Heart left ventricle (tissue), 16 donors: ENCODE measurements around the gene CHMP2B. TPM values are rescaled to one million over a fixed set of nuclear protein-coding genes. Genes with fewer than 3 reads are reported as not detected.

Experiments
- ATAC-seq, 4 donors: fragments of 200-7000 bp; cut with Tn5 transposase; one replicate each; pipeline ENCODE4 v1.9.1; 2020 to 2022; ENCODE audit warnings: moderate library complexity in 4 of 4, mild to moderate bottlenecking in 3 of 4, moderate number of reproducible peaks in 1 of 4
- DNase-seq, 5 donors: peaks; one replicate each; pipeline ENCODE4 v3.0.0-alpha.2; 2020
- H3K27ac ChIP-seq, 12 donors: fragments of 200-600 bp; sonication (generic) in 4 of 12; one replicate each; pipeline versions ENCODE4 v1.5.0 to v1.8.0; 2016 to 2022; ENCODE audit warnings: mild to moderate bottlenecking in 2 of 12
- H3K27me3 ChIP-seq, 9 donors: fragments of 200-600 bp; sonication (generic) in 2 of 9; one replicate each; pipeline versions ENCODE4 v1.5.1 to v1.8.0; 2016 to 2022; ENCODE audit warnings: mild to moderate bottlenecking in 3 of 9
- H3K36me3 ChIP-seq, 9 donors: fragments of 200-600 bp; sonication (generic) in 2 of 9; one replicate each; pipeline versions ENCODE4 v1.5.0 to v1.8.0; 2018 to 2022; ENCODE audit warnings: mild to moderate bottlenecking in 2 of 9
- H3K4me1 ChIP-seq, 12 donors: fragments of 200-600 bp; sonication (generic) in 4 of 12; one replicate each; pipeline versions ENCODE4 v1.5.0 to v1.8.0; 2016 to 2022; ENCODE audit warnings: mild to moderate bottlenecking in 3 of 12
- H3K4me3 ChIP-seq, 12 donors: fragments of 200-600 bp; sonication (generic) in 4 of 12; one replicate each; pipeline versions ENCODE4 v1.5.0 to v1.8.0; 2017 to 2022; ENCODE audit warnings: mild to moderate bottlenecking in 9 of 12, moderate library complexity in 4 of 12
- H3K9me3 ChIP-seq, 12 donors: fragments of 200-600 bp; sonication (generic) in 4 of 12; one replicate each; pipeline versions ENCODE4 v1.5.0 to v1.8.0; 2016 to 2022; ENCODE audit warnings: mild to moderate bottlenecking in 1 of 12
- POLR2A ChIP-seq, 2 donors: fragments of 450-650 bp; IDR thresholded peaks; one replicate each; pipeline ENCODE4 v1.6.1; 2017; ENCODE audit warnings: antibody characterized with exemption in 2 of 2, mild to moderate bottlenecking in 2 of 2, moderate library complexity in 2 of 2
- WGBS, 4 donors: extraction: QIAGEN DNeasy Blood & Tissue Kit in 2 of 4; methylation state at CpG; one replicate each; pipeline versions ENCODE4 v1.1.5 to v1.1.7; 2013 to 2018; 5-methylcytosine and 5-hydroxymethylcytosine counted together
- intact Hi-C, 10 donors: fragments of 100-400 bp; cut with DNase I; formaldehyde crosslinking; loops; one replicate each; pipeline versions ENCODE4 v1.11.1 to v1.14.2; 2022
- polyA plus RNA-seq, 2 donors: library from polyadenylated mRNA; stranded (reverse); fragments of 200-250 nt; gene quantifications; one replicate each; pipeline ENCODE4 v1.2.3, GENCODE V29; 2013
- total RNA-seq, 9 donors: library from RNA; depleted of rRNA in 2 of 9; stranded (reverse); fragments of >200 nt in 2 of 9; fragmentation: NEBNext Ultra II Directional in 3 of 9; extraction: Animal tissue kit (Norgen Biotek cat#: 25700) in 3 of 9; gene quantifications; one replicate each; pipeline versions ENCODE4 v1.1.0 to v1.2.4, GENCODE V29; 2016 to 2023
- TF ChIP-seq, protein P1 (sequence below), 12 donors: fragments of 200-600 bp; sonication (generic) in 4 of 12; IDR thresholded peaks; one replicate each; pipeline versions ENCODE4 v1.5.0 to v1.8.0; 2018 to 2022; ENCODE audit warnings: antibody characterized with exemption in 12 of 12, mild to moderate bottlenecking in 5 of 12
- donor health status: ischemic (EF 13 %, LVEDD 7.1; RV severe dilation, severe dysfunction).
- donor health status: healthy with polysubstance abuse.
- donor health status: DM: no; HTN: yes; CAD: no.
- donor health status: DM: no; HTN: no; CAD: no.
- donor health status: ischemic (EF 25% LVEDD 6.9; RV normal size, moderate dysfunction).
- donor health status: ischemic (EF 25% LVEDD 5.7; RV mildly dilated, moderate dysfunction).
- donor health status: healthy.
- donor health status: DM: yes; HTN: yes; CAD: no.
- donor health status: ischemic (EF 35%, LVEDD 5.7; RV mildly dilated, moderate dysfunction).
- donor health status: nonischemic (EF 11% LVEDD 7.7; RV severe dilation, severe dysfunction).
- donor health status: DM: yes; HTN: yes; CAD: no.
- donor health status: PGD.
- donor health status: ischemic (EF 29% LVEDD 5.4; RV normal size, mild dysfunction).
- donor health status: nonischemic (EF 23%, LVEDD 6.1; RV moderate dilation, normal function).

The CHMP2B gene
- total and polyA plus RNA-seq, 11 donors = 13.6 to 42.3 (median 30.8) TPM

DNA sequence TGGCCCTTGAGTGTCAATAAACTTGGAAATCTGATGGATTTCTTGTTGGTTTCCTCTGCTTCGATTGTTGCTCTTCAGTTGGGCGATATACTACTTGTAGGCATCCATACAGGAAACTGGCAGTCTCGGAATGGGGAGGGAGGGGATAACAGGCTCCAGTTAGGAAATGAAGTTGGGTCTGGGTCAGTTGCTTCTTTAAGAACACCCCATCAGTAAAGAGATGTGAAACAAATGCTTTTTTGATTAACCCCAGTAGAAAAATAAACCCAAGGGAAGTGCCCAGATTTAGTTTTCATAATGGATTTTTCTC lies 681 bp downstream of the CHMP2B start:
- WGBS, 4 donors = 0 to 1% (median 0%) methylated on average over 3 of the region's 3 CpGs
- no peaks in the 10 kb centered on the region for H3K9me3 ChIP-seq
- H3K27ac ChIP-seq = peak overlapping the region in 11 of 12 donors; percentile 67 to 97 (median 92)
- ATAC-seq (no peak), DNase-seq (no peak)
- no peaks in the 10 kb centered on the region for H3K27me3 ChIP-seq
- intact Hi-C loops = no loop called here
- H3K36me3 ChIP-seq = no peaks in the 10 kb centered on the region
- H3K4me1 ChIP-seq = peaks cover 0 to 38% (median 20%) of the 10 kb centered on the region in 12 donors
- TF ChIP-seq POLR2A (IDR thresholded peaks at IDR 0.05) = no peak
- TF ChIP-seq, protein P1, sequence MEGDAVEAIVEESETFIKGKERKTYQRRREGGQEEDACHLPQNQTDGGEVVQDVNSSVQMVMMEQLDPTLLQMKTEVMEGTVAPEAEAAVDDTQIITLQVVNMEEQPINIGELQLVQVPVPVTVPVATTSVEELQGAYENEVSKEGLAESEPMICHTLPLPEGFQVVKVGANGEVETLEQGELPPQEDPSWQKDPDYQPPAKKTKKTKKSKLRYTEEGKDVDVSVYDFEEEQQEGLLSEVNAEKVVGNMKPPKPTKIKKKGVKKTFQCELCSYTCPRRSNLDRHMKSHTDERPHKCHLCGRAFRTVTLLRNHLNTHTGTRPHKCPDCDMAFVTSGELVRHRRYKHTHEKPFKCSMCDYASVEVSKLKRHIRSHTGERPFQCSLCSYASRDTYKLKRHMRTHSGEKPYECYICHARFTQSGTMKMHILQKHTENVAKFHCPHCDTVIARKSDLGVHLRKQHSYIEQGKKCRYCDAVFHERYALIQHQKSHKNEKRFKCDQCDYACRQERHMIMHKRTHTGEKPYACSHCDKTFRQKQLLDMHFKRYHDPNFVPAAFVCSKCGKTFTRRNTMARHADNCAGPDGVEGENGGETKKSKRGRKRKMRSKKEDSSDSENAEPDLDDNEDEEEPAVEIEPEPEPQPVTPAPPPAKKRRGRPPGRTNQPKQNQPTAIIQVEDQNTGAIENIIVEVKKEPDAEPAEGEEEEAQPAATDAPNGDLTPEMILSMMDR (IDR thresholded peaks at IDR 0.05) = no peak
- H3K4me3 ChIP-seq = peak overlapping the region; percentile 65 to 98 (median 92)

DNA sequence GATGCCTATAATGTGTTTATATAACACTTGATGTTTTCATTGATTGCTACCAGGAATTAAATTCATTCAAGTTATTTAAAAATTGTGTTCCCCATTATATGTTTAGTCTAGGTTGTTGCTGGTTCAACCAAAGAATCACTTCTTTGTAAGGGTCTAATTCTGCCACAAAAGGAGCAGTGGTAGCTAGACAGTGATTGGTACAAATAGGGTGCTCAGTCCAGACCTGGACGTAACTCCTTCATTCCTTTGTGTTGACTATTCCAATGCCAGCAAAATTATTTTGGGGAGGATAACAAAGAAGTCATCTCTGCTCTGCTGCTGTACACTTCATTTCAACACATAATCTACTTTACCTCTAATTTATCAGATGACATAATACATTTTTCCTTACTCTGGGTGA lies 1.2 kb downstream of the CHMP2B start:
- peaks cover 0 to 39% (median 20%) of the 10 kb centered on the region in 12 donors for H3K4me1 ChIP-seq

DNA sequence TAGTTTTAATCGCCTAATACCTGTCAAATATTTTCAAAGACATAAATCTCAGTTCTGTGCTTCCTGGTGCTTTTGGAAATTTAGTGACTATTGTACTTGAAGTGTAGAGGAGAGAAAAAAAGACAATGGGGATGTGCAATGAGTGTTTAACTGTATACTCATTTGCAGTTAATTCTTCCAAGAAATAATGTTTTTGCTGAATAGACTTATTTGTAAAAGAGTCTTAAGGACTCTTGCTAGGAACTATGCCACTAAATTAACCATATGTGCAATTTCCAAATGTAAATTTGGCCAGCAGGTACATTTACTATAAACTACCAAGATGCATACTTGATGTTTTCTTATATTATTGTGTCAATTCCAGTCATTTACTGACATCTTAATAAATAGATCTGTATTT lies 2.0 kb downstream of the CHMP2B start:
- DNase-seq = no peak
- intact Hi-C loops = no loop called here
- Histone ChIP-seq H3K4me3 (peak overlapping the region in 5 of 12 donors; percentile 65 to 98 (median 93)), H3K4me1 (peaks cover 0 to 39% (median 21%) of the 10 kb centered on the region in 12 donors), H3K27ac (no peak overlapping the region), H3K36me3 (no peaks in the 10 kb centered on the region), H3K9me3 (no peaks in the 10 kb centered on the region), H3K27me3 (no peaks in the 10 kb centered on the region)
- TF ChIP-seq, protein P1 (IDR thresholded peaks at IDR 0.05) = no peak
- no peak for TF ChIP-seq POLR2A (IDR thresholded peaks at IDR 0.05)
- WGBS, 4 donors = 88 to 91% (median 90%) methylated on average over 1 of the region's 1 CpG
- ATAC-seq = no peak

More for the DNA sequence above, 1.2 kb downstream of the CHMP2B start:
- Histone ChIP-seq H3K27ac (no peak overlapping the region), H3K27me3 (no peaks in the 10 kb centered on the region), H3K36me3 (no peaks in the 10 kb centered on the region), H3K4me3 (peak overlapping the region in 11 of 12 donors; percentile 65 to 98 (median 93)), H3K9me3 (no peaks in the 10 kb centered on the region)
- intact Hi-C loops = no loop called here
- no peak for TF ChIP-seq POLR2A (IDR thresholded peaks at IDR 0.05)
- DNase-seq (no peak), ATAC-seq (no peak)
- 9 to 22% (median 16%) methylated on average over 1 of the region's 1 CpG for WGBS, 4 donors

DNA sequence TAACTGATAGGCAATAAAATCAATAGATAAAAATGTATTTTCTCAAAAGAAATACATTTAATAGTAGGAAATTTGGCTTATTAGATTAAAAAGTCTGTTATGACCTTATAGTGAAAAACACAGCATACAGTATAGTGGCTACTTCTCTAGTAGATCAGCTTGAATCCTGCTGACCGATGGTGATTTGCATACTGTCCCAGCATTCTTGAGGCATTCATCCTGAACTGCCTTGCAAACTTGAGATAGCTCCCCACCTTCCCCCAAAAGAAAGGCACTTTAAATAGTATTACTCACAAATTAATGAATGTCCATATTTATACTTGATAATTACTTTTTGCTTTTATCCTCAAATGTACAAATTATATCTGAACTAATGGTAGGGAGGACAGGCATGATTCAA lies 6.7 kb downstream of the CHMP2B start:
- Histone ChIP-seq H3K36me3 (no peaks in the 10 kb centered on the region), H3K4me3 (no peak overlapping the region), H3K27ac (no peak overlapping the region), H3K27me3 (no peaks in the 10 kb centered on the region), H3K4me1 (peaks cover 0 to 22% (median 8%) of the 10 kb centered on the region in 12 donors), H3K9me3 (no peaks in the 10 kb centered on the region)
- DNase-seq = no peak
- WGBS, 4 donors = 92 to 97% (median 94%) methylated on average over 1 of the region's 1 CpG
- ATAC-seq = no peak
- intact Hi-C loops = no loop called here
- TF ChIP-seq, protein P1 (IDR thresholded peaks at IDR 0.05) = no peak
- no peak for TF ChIP-seq POLR2A (IDR thresholded peaks at IDR 0.05)

DNA sequence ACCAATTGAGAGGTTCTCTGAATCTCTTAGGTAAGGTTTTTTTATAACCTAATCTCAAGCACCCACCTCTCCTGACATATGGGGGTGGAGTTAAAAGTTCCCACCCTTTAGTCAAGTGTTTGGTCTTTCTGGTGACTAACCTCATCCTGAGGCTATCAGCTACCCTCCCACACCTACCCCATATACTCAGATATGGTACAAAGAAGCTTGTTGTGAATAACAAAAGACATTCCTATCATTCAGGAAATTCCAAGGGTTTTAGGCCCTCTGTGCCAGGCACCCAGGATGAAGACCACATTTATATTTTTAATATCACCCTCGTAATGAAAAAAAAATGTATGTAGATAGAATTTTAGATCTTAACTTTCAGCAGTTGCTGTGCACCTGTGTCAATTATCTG lies 9.0 kb downstream of the CHMP2B start:
- WGBS, 4 donors = 88 to 97% (median 92%) methylated on average over 1 of the region's 1 CpG

More for the DNA sequence above, 9.0 kb downstream of the CHMP2B start:
- no peaks in the 10 kb centered on the region for H3K9me3 ChIP-seq
- no peaks in the 10 kb centered on the region for H3K27me3 ChIP-seq
- H3K4me3 ChIP-seq = no peak overlapping the region
- H3K27ac ChIP-seq = no peak overlapping the region
- TF ChIP-seq, protein P1 (IDR thresholded peaks at IDR 0.05) = no peak
- TF ChIP-seq POLR2A (IDR thresholded peaks at IDR 0.05) = no peak
- peaks cover 0 to 11% (median 0%) of the 10 kb centered on the region in 12 donors for H3K4me1 ChIP-seq
- intact Hi-C loops = no loop called here
- H3K36me3 ChIP-seq = peaks cover 0 to 9% (median 5%) of the 10 kb centered on the region in 9 donors
- DNase-seq (no peak), ATAC-seq (no peak)
